OCI-LY3 (cell line): Measurements from ENCODE around the gene RSPH1.

Experiments used
- H2AFZ ChIP-seq: fragments of 200-600, 300-600 bp; shearing (Covaris generic); 2 replicates; pipeline ENCODE4 v1.6.0; 2014; ENCODE audit warnings: antibody characterized with exemption, low read depth, low read length
- H3K27ac ChIP-seq: fragments of 200-600, 300-600 bp; sonication (generic); 2 replicates; pipeline ENCODE4 v1.5.1; 2014; ENCODE audit warnings: mild to moderate bottlenecking, low read length, moderate library complexity, mixed read lengths
- H3K27me3 ChIP-seq: fragments of 200-600, 300-600 bp; sonication (generic); 2 replicates; pipeline ENCODE4 v1.6.1; 2014; ENCODE audit warnings: low read depth, low read length, mixed read lengths
- H3K36me3 ChIP-seq: fragments of 200-600, 300-600 bp; sonication (generic); replicated peaks from 2 replicates; pipeline ENCODE3; 2014; ENCODE audit warnings: low read depth, low read length, mixed read lengths
- H3K4me1 ChIP-seq: fragments of 300-600, 200-600 bp; sonication (generic); 2 replicates; pipeline ENCODE4 v1.6.1; 2014; ENCODE audit warnings: low read length, mixed read lengths
- H3K4me2 ChIP-seq: fragments of 200-600, 300-600 bp; sonication (generic); 2 replicates; pipeline ENCODE4 v1.6.1; 2014; ENCODE audit warnings: low read length, mixed read lengths
- H3K4me3 ChIP-seq: fragments of 300-600, 200-600 bp; sonication (generic); 2 replicates; pipeline ENCODE4 v1.5.1; 2014; ENCODE audit warnings: antibody characterized with exemption, mild to moderate bottlenecking, low read length, moderate library complexity
- H3K79me2 ChIP-seq: fragments of 300-600, 200-600 bp; shearing (Covaris generic); 2 replicates; pipeline ENCODE4 v1.6.1; 2014; ENCODE audit warnings: mild to moderate bottlenecking, low read length, mixed read lengths
- H3K9ac ChIP-seq: fragments of 300-600, 200-600 bp; shearing (Covaris generic); 2 replicates; pipeline ENCODE4 v1.6.0; 2014; ENCODE audit warnings: mild to moderate bottlenecking, low read length, moderate library complexity
- H3K9me3 ChIP-seq: fragments of 200-600, 300-600 bp; shearing (Covaris generic); 2 replicates; pipeline ENCODE4 v1.6.1; 2014; ENCODE audit warnings: low read length, mixed read lengths; ENCODE audit not compliant: insufficient read depth
- H4K20me1 ChIP-seq: fragments of 200-600, 300-600 bp; sonication (generic); 2 replicates; pipeline ENCODE4 v1.6.1; 2016; ENCODE audit warnings: low read length, mixed read lengths; ENCODE audit not compliant: insufficient read depth
- CTCF ChIP-seq: fragments of 200-600, 300-600 bp; sonication (generic); IDR thresholded peaks from 2 replicates; pipeline ENCODE4 v1.5.1; 2014; ENCODE audit warnings: antibody characterized with exemption, low read length, low read depth
- EZH2phosphoT487 ChIP-seq: fragments of 200-600 bp; shearing (Covaris generic); IDR thresholded peaks from 2 replicates; pipeline ENCODE4 v1.6.1; 2018; ENCODE audit warnings: antibody characterized with exemption, mixed run types, low read depth

The RSPH1 gene

GRCh38 chr21:42456457-42456856, 39.6 kb downstream of the RSPH1 start:
- TF ChIP-seq CTCF (no peak), EZH2phosphoT487 (no peak)

GRCh38 chr21:42455754-42456440, 40.1 kb downstream of the RSPH1 start:
- Histone ChIP-seq H4K20me1 (no peaks in the 10 kb centered on the region), H3K27me3 (no peaks in the 10 kb centered on the region), H3K79me2 (no peaks in the 10 kb centered on the region), H3K27ac (no peak overlapping the region), H3K4me2 (no peak overlapping the region), H3K4me3 (no peak overlapping the region), H3K9ac (no peak overlapping the region), H2AFZ (no peak overlapping the region), H3K36me3 (no peaks in the 10 kb centered on the region), H3K9me3 (no peaks in the 10 kb centered on the region), H3K4me1 (peaks cover 29% of the 10 kb centered on the region)
- no peak for TF ChIP-seq EZH2phosphoT487
- no peak for TF ChIP-seq CTCF

More at GRCh38 chr21:42456457-42456856, 39.6 kb downstream of the RSPH1 start:
- Histone ChIP-seq H3K4me2 (no peak overlapping the region), H3K4me3 (no peak overlapping the region), H3K79me2 (no peaks in the 10 kb centered on the region), H3K27me3 (no peaks in the 10 kb centered on the region), H3K36me3 (no peaks in the 10 kb centered on the region), H3K9me3 (no peaks in the 10 kb centered on the region), H4K20me1 (no peaks in the 10 kb centered on the region), H3K9ac (no peak overlapping the region), H2AFZ (no peak overlapping the region), H3K4me1 (peaks cover 35% of the 10 kb centered on the region), H3K27ac (no peak overlapping the region)

DNA sequence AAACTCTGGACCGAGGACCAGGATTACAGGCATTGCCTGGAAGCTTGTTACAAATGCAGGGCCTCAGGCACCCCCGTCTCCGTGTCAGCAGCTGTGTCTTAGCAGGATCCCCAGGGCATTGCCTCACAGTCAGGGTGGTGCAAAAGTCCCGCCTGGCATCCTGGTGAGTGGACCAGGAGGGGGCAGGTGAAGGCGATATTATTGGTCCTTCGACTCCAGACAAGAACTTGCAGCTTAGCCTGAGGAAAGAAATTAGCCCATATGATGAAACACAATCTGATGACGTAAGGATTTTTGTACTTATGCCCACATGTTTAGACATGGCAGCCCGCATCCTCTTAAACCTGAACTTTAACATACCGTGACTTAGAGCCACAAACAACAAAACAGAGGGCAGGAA, 40.8 kb downstream of the RSPH1 start:
- Histone ChIP-seq H3K4me3 (no peak overlapping the region), H3K4me2 (no peak overlapping the region), H3K9ac (no peak overlapping the region), H2AFZ (no peak overlapping the region), H3K36me3 (no peaks in the 10 kb centered on the region), H3K27me3 (no peaks in the 10 kb centered on the region), H3K4me1 (peaks cover 29% of the 10 kb centered on the region), H4K20me1 (no peaks in the 10 kb centered on the region), H3K9me3 (no peaks in the 10 kb centered on the region), H3K27ac (no peak overlapping the region), H3K79me2 (no peaks in the 10 kb centered on the region)
- no peak for TF ChIP-seq EZH2phosphoT487
- TF ChIP-seq CTCF: no peak; the same call in 1 of the 2 replicates

GRCh38 chr21:42454786-42455185, 41.2 kb downstream of the RSPH1 start:
- H3K4me1 ChIP-seq: peaks cover 28% of the 10 kb centered on the region
- no peaks in the 10 kb centered on the region for H3K36me3 ChIP-seq
- H3K9ac ChIP-seq: no peak overlapping the region
- H4K20me1 ChIP-seq: no peaks in the 10 kb centered on the region
- H2AFZ ChIP-seq: no peak overlapping the region
- no peak overlapping the region for H3K4me3 ChIP-seq
- H3K27ac ChIP-seq: no peak overlapping the region
- H3K27me3 ChIP-seq: no peaks in the 10 kb centered on the region
- no peak for TF ChIP-seq CTCF
- TF ChIP-seq EZH2phosphoT487: no peak
- no peaks in the 10 kb centered on the region for H3K79me2 ChIP-seq
- H3K9me3 ChIP-seq: no peaks in the 10 kb centered on the region
- no peak overlapping the region for H3K4me2 ChIP-seq
